Activated naive CD8-positive, alpha-beta T cell treated with anti-CD3 and anti-CD28 coated beads for 36 hours (primary cell): ENCODE data around the gene SORBS1. TPM values are rescaled to one million over a fixed set of nuclear protein-coding genes. Genes with fewer than 3 reads are reported as not detected.

ENCODE experiments used
- DNase-seq: peaks from one replicate; pipeline ENCODE4 v3.0.0; 2021
- H3K27ac Mint-ChIP-seq: one replicate; pipeline ENCODE4 v1.8.0; 2022; ENCODE audit warnings: mild to moderate bottlenecking, moderate library complexity, mixed read lengths
- H3K27me3 Mint-ChIP-seq: one replicate; pipeline ENCODE4 v1.8.0; 2022; ENCODE audit warnings: mild to moderate bottlenecking, mixed read lengths
- H3K36me3 Mint-ChIP-seq: one replicate; pipeline ENCODE4 v1.8.0; 2021; ENCODE audit warnings: mild to moderate bottlenecking, mixed read lengths
- H3K4me1 Mint-ChIP-seq: one replicate; pipeline ENCODE4 v1.8.0; 2021; ENCODE audit warnings: mixed read lengths
- H3K4me3 Mint-ChIP-seq: one replicate; pipeline ENCODE4 v1.8.0; 2022; ENCODE audit warnings: mild to moderate bottlenecking, moderate library complexity, mixed read lengths
- H3K9me3 Mint-ChIP-seq: one replicate; pipeline ENCODE4 v1.8.0; 2022; ENCODE audit warnings: mixed read lengths
- total RNA-seq, 2 experiments: library from RNA; stranded (reverse); gene quantifications; one replicate each; pipeline ENCODE4 v1.2.3, GENCODE V29; 2021

SORBS1 gene
- total RNA-seq, 2 experiments from 2014 or later: 0.54 to 0.64 TPM

DNA sequence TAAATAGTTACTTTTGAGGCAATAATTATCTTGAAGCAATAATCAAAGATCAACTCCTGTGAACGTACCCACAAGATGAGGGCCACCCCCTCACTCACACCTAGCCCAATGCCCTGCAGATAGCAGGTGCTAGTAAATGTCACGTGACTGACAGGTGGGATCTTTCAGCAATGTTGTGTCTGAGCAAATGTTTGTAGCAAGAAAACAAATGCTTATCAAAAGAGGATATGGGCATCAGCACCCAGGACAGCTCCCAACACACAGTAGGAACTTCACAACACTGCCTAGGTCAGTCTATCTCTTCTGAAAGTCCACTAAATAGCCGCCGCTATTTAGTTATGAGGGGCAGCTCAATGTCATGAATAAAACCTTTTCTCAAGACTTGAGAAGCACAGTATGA, 149.5 kb downstream of the SORBS1 start:
- H3K4me1 Mint-ChIP-seq: no peaks in the 10 kb centered on the region
- H3K9me3 Mint-ChIP-seq: no peaks in the 10 kb centered on the region
- no peak overlapping the region for H3K4me3 Mint-ChIP-seq
- no peak for DNase-seq
- H3K27me3 Mint-ChIP-seq: no peaks in the 10 kb centered on the region
- no peak overlapping the region for H3K27ac Mint-ChIP-seq
- H3K36me3 Mint-ChIP-seq: no peaks in the 10 kb centered on the region

DNA sequence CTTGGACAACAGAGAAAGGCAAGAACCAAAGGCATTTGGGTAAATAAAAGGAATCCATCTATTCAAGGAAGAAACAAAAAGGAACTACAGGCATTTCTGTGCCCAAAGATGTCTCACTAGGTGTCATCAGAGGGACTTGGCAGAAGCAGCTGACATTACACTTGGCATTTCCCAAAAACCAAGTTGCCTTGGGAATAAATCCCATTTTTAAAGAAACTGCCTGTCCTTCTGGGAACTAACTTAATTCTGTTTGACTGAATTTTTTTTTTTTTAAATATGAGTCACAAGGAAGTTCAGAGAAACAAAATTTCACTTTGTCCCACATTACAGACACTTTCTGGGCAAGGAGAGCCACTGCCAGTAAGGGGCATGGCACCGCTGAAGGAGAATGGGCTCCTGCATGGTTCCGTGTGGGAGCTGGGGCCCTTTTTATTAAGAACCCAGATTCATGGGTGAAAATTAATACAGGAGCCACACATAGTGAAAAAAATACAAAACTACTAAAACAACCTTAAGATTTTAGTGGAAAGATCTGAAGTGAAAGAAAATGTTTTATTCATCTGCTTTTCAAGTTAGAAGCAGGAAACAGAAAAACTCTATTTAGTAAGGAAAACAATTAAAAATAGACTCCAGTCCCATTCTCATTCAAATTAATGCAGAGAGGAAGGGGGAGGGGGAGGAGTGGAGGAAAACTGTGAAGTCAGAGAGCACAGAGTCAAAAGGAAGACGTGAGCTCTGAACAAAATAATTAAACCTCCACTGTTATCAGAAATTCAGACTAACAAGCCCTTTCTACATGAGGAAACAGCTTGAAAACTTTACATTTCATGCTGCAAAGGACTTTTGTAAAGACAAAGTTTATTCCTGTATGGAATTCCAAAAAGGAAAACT, 151.9 kb downstream of the SORBS1 start:
- no peaks in the 10 kb centered on the region for H3K9me3 Mint-ChIP-seq
- H3K27ac Mint-ChIP-seq: no peak overlapping the region
- no peak for DNase-seq
- no peaks in the 10 kb centered on the region for H3K36me3 Mint-ChIP-seq
- no peaks in the 10 kb centered on the region for H3K4me1 Mint-ChIP-seq
- no peak overlapping the region for H3K4me3 Mint-ChIP-seq
- H3K27me3 Mint-ChIP-seq: peaks cover 8% of the 10 kb centered on the region

DNA sequence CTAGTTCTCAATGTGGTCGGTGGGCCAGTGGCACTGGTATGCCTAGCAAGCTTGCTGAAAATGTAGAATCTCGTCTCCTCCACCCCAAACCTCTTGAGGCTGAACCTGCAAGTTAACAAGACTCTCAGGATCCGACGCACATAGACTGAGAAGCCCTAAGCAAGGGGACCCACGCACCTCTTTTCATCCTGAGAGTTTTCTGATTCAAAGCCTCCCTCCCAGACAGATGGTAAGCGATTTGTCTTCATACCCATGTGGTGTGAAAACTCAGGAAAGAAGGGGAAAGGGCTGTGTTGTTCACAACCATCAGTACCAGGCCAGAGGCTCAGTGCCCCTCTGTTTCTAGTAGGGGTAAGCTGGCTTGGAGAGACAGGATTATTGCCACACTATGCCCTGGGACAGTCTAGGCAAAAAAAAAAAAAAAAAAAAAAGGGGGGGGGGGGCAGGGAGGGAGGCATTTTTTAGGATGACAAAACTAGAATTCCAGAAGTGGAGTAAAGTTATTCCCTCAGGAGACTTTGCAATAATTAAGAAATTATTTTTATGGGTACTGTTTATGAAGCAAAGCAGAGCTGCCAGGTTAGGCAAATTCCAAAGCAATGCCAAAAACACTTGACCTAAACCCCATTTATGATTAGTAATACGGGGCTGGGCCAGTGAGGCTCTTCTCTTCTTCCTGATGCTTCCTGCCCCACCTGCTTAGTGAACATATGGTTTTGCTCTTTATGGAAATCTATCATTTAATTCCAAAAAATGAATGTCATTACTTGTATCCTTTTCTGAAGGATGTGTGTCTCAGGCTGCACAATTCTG, 152.8 kb downstream of the SORBS1 start:
- Mint-ChIP-seq H3K9me3 (no peaks in the 10 kb centered on the region), H3K27me3 (peaks cover 8% of the 10 kb centered on the region), H3K36me3 (no peaks in the 10 kb centered on the region), H3K27ac (no peak overlapping the region), H3K4me3 (no peak overlapping the region), H3K4me1 (no peaks in the 10 kb centered on the region)
- DNase-seq: no peak

DNA sequence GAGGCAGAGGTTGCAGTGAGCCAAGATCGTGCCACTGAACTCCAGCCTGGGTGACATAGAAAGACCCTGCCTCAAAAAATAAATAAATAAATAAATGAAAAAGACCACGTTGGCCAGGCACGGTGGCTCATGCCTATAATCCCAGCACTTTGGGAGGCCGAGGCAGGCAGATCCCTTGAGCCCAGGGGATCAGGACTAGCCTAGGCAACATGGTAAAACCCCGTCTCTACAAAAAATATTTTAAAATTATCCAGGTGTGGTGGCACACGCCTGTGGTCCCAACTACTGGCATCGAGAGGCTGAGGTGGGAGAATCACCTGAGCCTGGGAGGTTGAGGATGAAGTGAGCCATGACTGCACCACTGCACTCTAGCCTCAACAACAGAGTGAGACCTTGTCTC, 153.6 kb downstream of the SORBS1 start:
- DNase-seq: no peak
- Mint-ChIP-seq H3K36me3 (no peaks in the 10 kb centered on the region), H3K4me3 (no peak overlapping the region), H3K4me1 (peaks cover 2% of the 10 kb centered on the region), H3K27ac (no peak overlapping the region), H3K27me3 (peaks cover 8% of the 10 kb centered on the region), H3K9me3 (no peaks in the 10 kb centered on the region)

DNA sequence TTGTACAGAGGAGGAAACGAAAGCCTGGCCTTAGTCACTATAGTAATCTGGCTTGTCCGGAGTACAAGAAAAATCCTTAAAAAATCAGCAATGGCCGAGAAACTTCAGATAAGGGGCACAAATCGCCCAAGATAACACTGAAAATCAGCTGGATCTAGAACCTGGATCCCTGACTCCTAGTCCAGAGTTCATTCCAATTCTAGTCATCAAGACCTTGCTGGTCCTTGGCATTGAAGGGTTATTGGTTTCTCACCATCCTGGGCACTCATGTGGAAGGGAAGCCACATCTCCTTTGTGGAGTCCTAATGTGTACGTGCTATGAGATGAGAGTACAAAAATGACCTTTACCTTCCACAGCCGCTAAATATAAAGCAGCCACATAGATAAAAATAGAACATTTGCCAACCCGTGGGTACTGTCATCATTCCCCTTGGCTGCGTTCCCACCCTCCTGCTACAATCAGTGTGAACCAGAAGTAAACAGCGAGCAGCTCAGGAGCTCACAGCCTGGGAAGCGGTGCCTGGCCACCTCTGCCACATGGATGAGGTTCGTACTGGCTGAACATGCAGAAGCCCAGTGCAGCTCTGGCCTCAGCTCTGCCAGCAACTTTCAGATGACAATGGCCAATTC, 154.4 kb downstream of the SORBS1 start:
- Mint-ChIP-seq H3K4me3 (no peak overlapping the region), H3K27me3 (peaks cover 8% of the 10 kb centered on the region), H3K9me3 (no peaks in the 10 kb centered on the region), H3K36me3 (no peaks in the 10 kb centered on the region), H3K27ac (no peak overlapping the region), H3K4me1 (peaks cover 2% of the 10 kb centered on the region)
- no peak for DNase-seq

DNA sequence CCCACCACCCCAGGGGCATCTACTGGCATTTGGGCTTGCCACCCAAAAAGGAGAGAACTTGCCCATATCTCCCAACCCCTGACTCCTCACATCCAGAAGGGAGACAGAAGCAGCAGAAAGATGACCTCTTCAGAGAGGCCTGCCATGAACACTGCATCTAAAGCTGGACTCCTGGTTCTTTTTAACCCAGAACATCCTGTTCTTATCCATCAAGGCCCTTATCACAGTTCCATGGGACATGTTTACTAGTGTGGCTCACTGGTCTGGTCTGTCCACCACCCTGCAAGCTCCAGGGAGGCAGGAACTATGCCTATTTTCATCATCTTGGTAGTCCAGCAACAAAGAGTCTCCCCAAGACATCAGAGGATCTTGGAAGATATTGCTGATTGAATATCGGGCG, 155.5 kb downstream of the SORBS1 start:
- H3K27me3 Mint-ChIP-seq: peaks cover 8% of the 10 kb centered on the region

DNA sequence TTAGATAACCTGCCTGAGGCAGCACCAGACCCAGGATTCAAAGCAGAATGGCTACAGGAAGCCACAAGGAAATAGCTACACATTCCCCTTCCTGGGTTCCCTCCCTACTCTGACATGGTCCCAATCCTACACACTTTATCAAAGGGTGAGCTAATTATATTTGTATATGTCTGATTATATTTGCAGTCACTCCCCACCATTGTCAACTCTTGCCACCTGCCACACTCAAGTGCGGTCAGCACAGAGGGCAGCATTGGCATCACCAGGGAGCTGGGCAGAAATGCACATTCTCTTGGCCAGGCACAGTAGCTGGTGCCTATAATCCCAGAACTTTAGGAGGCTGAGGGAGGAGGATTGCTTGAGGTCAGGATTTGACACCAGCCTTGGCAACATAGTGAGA, 156.3 kb downstream of the SORBS1 start:
- H3K4me3 Mint-ChIP-seq: no peak overlapping the region
- peaks cover 8% of the 10 kb centered on the region for H3K27me3 Mint-ChIP-seq

More for the DNA sequence above, 155.5 kb downstream of the SORBS1 start:
- DNase-seq: no peak
- no peaks in the 10 kb centered on the region for H3K36me3 Mint-ChIP-seq
- no peak overlapping the region for H3K4me3 Mint-ChIP-seq
- no peak overlapping the region for H3K27ac Mint-ChIP-seq
- H3K9me3 Mint-ChIP-seq: no peaks in the 10 kb centered on the region
- peaks cover 6% of the 10 kb centered on the region for H3K4me1 Mint-ChIP-seq

DNA sequence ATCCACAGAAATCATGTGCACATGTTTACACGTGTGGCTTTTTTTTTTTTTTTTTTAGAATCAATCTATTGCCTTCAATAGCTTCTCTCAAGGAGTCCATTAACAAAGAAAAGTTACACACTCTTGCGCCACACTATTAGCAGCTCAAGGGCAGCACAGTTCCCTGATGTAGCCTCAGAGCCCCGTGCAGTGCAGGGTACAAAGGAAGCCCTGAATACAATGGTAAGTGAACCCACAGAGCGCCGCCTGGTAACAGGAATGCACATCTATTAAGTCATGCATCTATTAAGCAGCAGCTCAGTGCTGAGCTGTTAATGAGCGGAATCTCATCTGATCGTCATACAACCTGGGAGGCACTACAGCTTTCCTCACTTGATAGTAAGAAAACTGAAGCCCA, 156.7 kb downstream of the SORBS1 start:
- peaks cover 6% of the 10 kb centered on the region for H3K4me1 Mint-ChIP-seq
- no peak overlapping the region for H3K4me3 Mint-ChIP-seq
- H3K27ac Mint-ChIP-seq: no peak overlapping the region
- no peaks in the 10 kb centered on the region for H3K36me3 Mint-ChIP-seq
- DNase-seq: no peak
- H3K27me3 Mint-ChIP-seq: peaks cover 8% of the 10 kb centered on the region
- no peaks in the 10 kb centered on the region for H3K9me3 Mint-ChIP-seq

More for the DNA sequence above, 156.3 kb downstream of the SORBS1 start:
- H3K4me1 Mint-ChIP-seq: peaks cover 6% of the 10 kb centered on the region
- H3K9me3 Mint-ChIP-seq: no peaks in the 10 kb centered on the region
- no peaks in the 10 kb centered on the region for H3K36me3 Mint-ChIP-seq
- no peak for DNase-seq
- no peak overlapping the region for H3K27ac Mint-ChIP-seq

DNA sequence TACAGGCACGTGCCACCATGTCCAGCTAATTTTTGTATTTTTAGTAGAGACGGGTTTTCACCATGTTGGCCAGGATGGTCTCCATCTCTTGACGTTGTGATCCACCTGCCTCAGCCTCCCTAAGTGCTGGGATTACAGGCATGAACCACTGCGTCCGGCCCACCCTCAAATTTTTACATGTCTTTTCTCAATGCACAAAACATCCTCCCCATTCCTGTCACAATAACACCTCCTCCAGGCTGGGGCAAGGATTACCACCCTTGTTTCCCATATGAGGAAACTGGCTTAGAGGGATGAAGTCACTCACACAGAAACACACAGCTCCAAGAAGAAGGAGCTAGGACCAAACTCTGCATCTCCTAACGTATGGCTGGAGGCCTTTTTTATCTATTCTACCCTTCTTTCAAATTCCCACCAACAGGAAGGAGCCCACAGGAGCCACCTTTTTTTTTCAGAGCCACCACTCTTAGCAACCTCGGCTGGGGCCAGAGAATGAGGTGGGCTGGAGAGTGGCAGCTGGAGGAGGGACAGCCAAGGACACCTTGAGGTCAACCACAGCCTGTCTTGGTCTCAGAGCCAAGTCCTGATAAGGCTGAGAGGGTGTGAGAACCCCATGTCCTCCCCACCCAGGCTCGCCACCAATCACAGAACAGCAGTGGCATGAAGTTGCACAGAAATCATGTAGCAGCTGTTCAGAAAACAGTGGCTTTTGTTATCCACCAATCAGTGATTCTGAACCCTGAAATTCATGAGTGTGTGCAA, 157.3 kb downstream of the SORBS1 start:
- peaks cover 8% of the 10 kb centered on the region for H3K27me3 Mint-ChIP-seq
- peaks cover 6% of the 10 kb centered on the region for H3K4me1 Mint-ChIP-seq
- DNase-seq: no peak
- H3K27ac Mint-ChIP-seq: no peak overlapping the region
- H3K9me3 Mint-ChIP-seq: no peaks in the 10 kb centered on the region
- H3K36me3 Mint-ChIP-seq: no peaks in the 10 kb centered on the region
- H3K4me3 Mint-ChIP-seq: no peak overlapping the region

DNA sequence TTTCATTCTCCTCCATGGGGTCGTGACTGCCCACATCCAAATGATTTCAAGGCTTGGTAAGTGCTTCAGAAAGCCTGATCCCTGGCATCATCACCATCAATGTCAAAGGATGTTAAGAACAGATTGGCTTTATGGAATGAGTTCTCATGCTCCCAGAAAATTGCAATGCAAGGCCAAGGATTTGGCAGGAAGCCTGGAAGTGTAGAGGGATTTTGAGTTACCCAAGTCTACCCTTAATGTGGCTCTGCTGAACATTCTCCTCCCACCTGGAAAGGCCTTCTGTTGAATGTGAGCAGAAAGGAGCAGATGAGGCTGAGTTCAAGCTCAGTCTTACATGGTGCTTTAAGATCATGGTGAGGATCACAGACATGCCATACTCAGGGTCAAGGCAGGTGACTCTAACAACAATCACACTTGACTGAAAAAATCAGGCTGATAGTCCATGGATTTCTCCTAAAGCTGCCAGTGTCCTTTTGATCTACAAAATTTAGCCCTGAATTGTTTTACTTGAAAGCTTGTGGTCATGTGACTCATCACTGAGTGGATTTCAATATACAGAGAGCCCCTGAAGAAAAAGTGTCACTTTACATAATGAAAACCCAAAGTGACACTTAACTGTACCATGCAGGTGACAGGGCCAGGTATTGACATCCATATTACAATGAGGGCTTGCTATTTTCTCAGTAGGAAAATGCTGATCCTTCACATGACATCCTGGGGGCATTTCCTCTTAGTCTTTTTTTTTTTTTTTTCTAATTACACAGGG, 159.3 kb downstream of the SORBS1 start:
- no peak overlapping the region for H3K4me3 Mint-ChIP-seq
- H3K27ac Mint-ChIP-seq: no peak overlapping the region
- H3K27me3 Mint-ChIP-seq: peaks cover 8% of the 10 kb centered on the region
- no peaks in the 10 kb centered on the region for H3K9me3 Mint-ChIP-seq
- DNase-seq: no peak
- H3K36me3 Mint-ChIP-seq: no peaks in the 10 kb centered on the region
- peaks cover 6% of the 10 kb centered on the region for H3K4me1 Mint-ChIP-seq

DNA sequence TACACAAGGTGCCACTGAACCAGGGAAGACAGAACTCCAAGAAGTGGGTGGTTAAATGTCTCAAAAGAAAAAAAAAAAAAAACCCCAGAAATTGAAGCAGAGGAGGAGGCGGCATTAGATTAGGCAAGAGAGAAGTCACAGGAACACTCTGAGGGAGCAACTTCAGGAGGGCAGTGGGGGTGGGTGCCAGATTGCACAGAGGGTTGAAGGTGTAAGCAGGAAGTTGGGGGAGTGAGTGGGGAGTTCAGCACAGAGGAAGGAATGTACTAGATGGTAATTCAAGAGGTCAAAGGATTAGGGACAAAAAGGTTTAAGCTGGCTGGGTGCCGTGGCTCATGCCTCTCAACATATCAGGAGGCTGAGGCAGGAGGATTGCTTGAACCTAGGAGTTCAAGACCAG, 160.4 kb downstream of the SORBS1 start:
- no peak overlapping the region for H3K27ac Mint-ChIP-seq
- no peaks in the 10 kb centered on the region for H3K9me3 Mint-ChIP-seq
- H3K27me3 Mint-ChIP-seq: peaks cover 7% of the 10 kb centered on the region
- H3K36me3 Mint-ChIP-seq: no peaks in the 10 kb centered on the region
- peaks cover 6% of the 10 kb centered on the region for H3K4me1 Mint-ChIP-seq
- no peak for DNase-seq
- no peak overlapping the region for H3K4me3 Mint-ChIP-seq

DNA sequence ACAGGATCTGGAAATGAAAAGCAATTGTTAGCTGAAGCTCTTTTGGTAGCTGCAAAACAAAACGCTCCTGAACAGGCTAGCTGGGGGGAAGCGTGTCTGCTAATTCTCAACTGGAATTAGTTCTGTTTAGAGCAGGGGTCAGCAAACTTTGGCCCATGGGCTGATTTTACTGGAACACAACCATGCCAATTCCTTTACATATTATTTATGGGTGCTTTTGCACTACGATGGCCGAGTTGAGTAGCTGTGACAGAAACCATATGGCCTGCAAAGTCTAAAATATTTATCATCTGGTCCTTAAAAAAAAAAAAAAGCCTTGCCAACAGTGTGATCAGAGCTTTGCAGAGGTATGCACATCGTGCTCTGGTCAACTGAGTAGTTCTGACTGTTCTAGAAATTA, 162.0 kb downstream of the SORBS1 start:
- H3K4me1 Mint-ChIP-seq: peaks cover 10% of the 10 kb centered on the region
- H3K27ac Mint-ChIP-seq: no peak overlapping the region
- DNase-seq: no peak
- no peak overlapping the region for H3K4me3 Mint-ChIP-seq
- no peaks in the 10 kb centered on the region for H3K9me3 Mint-ChIP-seq
- peaks cover 3% of the 10 kb centered on the region for H3K27me3 Mint-ChIP-seq
- H3K36me3 Mint-ChIP-seq: no peaks in the 10 kb centered on the region

DNA sequence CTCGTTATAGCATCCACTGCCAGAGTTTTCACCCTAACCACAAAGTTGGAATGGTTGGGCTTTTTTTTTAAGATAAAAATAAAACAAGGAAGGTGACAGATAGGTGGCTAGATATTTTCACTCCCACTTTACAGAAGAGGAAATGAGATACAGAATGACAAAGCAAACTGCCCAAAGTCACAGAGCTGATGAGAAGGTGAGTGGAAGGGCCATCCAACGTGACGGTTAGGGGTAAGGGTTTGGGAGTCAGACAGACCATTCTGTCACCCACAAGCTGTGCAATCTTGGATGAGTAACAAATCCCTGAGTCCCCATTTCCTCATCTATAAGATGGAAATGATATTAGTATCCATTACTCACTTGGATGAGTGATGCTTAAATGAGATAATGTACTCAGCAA, 163.4 kb downstream of the SORBS1 start:
- no peak overlapping the region for H3K4me3 Mint-ChIP-seq
- no peaks in the 10 kb centered on the region for H3K36me3 Mint-ChIP-seq
- H3K4me1 Mint-ChIP-seq: peaks cover 13% of the 10 kb centered on the region
- no peak for DNase-seq
- no peak overlapping the region for H3K27ac Mint-ChIP-seq
- no peaks in the 10 kb centered on the region for H3K9me3 Mint-ChIP-seq
- peaks cover 4% of the 10 kb centered on the region for H3K27me3 Mint-ChIP-seq

DNA sequence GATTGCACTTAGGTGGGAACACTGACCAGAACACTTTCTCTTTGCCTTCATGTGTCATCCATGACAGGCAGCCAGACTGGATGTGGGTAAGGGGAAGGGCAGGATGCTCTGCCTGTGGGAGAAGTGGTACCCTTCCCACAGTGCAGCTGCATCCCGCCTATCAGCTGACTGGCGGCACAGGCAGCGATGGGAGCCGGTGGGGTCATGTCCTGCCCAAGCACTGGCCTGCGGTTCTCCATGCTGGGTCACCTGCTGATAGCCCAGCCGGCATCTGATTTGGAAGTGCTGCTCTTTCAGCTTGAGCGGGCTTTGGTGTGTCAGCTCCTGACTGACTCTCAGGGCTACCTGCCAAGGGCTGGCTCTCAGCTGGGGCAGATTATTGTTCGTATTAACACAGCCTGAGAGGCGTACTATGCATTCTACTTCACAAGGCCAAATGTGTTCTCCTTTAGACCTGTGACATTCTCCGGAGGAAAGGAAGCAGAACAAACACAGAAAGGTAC, 165.2 kb downstream of the SORBS1 start:
- Mint-ChIP-seq H3K27ac (no peak overlapping the region), H3K4me1 (peaks cover 10% of the 10 kb centered on the region), H3K4me3 (no peak overlapping the region), H3K27me3 (peaks cover 9% of the 10 kb centered on the region), H3K36me3 (no peaks in the 10 kb centered on the region), H3K9me3 (no peaks in the 10 kb centered on the region)
- DNase-seq: no peak
